HG03139 (cell line): ENCODE measurements around the gene CDC40.

Source experiments
- ATAC-seq: cut with Tn5 transposase; IDR thresholded peaks from one replicate; pipeline ENCODE4 v1.9.1; 2021; ENCODE audit not compliant: unreplicated experiment

The CDC40 gene

DNA sequence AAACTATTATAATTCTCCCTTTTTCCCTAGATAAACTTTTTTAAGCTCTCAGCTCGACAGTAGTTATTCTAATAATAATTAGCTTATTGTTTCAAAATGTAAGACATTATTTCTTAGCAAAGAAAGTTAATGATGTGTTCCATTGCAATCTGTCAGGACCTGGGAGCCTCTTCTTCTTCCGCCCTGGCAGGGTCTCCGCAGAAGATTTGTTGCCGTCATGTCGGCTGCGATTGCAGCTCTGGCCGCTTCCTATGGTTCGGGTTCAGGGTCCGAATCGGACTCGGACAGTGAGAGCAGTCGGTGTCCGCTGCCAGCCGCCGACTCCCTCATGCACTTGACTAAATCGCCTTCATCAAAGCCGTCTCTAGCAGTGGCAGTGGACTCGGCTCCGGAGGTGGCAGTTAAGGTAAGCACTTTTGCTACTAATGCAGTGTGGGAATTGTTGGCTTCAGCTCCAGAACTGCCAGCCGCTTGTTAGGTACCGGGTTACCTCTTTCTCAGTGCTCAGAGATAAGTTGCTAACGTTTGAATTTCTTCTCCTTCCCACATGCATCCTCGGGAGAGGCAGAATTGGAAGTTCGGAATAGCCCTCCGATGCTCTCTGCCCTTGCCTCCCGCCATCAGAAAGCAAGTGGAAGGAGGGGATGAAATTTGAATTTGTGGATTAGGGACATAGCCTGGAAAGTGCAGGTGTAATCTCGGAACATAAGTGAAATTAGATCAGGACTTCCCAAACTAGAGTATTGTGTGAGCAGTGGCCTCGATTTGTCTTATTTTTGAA lies at the start of gene CDC40:
Gene CDC40 (plus strand): TSS at position 200 of the 781 bp plus-strand sequence. CDS start 18 bp downstream, at position 218.
- peak; percentile 48 for ATAC-seq

- no peak for ATAC-seq
These were observed 42.0 kb upstream of the CDC40 start for GRCh38 chr6:110137924-110138887.

GRCh38 chr6:110139052-110139451 lies 41.2 kb upstream of the CDC40 start:
- ATAC-seq = no peak

DNA sequence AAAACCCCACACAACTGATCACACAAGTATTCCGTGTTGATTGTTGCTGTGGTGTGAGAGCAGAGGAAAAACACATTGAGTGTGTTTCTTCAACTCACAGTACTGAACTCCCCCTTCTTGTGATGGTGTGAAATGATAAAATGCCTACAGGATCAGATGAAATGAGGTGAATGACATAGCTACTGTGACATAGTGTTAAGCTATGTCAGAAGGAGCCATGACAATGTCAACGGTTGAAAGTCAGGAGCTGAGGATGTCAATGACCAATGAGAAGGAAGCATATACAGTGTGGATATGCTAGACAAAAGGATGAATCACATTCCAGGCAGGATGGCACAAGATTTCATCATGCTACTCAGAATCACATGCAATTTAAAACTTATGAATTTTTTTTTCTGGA lies 39.6 kb upstream of the CDC40 start:
- ATAC-seq = no peak

DNA sequence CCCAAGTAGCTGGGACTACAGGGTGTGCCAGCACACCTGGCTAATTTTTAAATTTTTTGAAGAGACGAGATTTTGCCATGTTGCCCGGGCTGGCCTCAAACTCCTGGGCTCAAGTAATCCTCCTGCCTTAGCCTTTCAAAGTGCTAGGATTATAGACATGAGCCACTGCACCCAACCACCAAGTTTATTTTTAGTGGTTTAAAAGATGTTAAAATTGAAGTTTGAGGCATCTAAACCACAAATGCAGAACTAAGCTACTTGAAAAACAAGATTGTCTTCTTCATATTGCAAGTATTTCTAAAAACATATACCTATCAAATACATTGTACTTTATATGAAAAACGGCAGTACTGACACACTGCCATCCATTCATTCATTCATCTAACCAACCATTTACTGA lies 32.4 kb upstream of the CDC40 start:
- no peak for ATAC-seq

- no peak for ATAC-seq
These were observed 21.7 kb upstream of the CDC40 start for GRCh38 chr6:110158479-110158878.

GRCh38 chr6:110170081-110170480 lies 10.1 kb upstream of the CDC40 start:
- ATAC-seq = no peak

- no peak for ATAC-seq
These were observed 6.6 kb upstream of the CDC40 start for GRCh38 chr6:110173506-110174132.

DNA sequence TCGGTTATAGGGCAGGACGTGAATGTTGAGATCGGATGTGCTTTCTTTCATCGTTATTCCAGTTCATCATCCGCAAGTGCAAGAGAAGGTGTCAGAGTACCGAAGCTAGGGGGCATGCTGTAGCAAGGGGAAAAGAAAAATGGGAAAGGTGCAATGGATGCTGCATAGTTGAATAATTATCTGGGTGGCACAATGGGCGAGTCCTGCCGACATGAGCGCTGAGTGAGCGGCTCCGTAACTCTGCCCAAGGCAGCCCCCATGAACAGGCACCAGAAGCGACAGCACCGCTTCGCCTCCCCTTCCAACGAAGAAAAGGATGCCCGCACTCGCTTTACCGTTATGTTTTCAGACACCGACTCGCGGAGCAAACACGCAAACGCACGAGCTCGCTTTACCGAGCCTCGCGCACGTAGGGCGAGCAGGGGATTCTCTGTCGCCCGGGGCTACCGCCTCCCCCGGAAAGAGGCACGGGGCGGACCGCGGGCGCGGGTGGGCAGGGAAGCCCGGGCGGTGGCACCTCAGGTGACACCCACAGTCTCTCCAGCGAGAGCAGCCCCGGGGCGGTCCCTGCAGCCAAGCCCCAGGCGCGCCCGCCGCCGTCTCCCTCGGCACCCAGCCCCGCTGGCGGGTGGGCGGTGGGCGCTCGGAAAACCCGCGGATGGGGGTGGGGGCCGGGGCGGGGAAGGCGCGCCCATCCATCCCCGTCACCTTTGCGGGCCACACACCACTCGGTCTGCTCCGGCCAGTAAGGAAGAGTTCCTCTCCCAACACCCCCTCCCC lies 1.4 kb upstream of the CDC40 start:
- ATAC-seq = no peak

DNA sequence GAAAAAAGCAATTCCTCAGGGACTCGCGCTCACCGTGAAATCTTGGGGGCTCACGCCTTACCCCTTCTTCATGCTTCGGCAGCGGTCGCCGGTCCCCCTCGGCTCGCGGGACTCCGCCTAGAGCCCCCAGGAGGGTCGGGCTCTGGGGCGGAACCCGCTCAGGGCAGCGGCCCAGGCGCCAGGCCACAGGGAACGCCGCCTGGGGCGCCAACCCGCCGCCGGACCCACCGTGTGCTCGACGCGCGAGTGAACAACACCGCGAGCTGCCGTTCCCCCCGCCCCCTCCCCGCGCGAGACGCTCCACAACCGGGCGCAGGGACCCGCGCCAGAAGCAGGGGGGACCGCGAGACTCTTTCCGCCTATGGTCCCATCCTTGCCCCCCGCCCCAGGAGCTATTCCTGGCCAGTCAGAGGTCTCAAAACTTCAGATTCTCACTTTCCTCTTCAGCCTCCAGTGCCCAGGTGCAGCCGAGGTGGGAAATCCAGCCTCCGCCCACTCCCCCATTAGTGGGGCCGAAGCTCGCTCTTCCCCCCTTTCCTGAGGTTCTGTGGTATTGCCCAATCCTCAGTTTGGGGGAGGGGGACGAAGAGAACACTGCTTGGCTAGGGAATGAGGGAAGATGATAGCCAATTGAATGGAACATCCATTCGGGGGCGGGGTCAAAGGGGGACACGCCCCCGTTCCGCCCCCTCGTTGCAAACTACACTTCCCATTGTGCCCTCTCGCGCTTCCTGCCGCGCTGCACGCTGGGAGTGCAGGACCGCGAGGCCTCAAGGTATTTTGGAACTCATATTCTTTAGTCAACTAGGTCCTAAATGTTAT lies 610 bp upstream of the CDC40 start, which contains the start of gene WASF1:
Gene WASF1 (minus strand): TSS at position 265 of the 822 bp plus-strand sequence. CDS start 52,069 bp downstream, outside the sequence.
- peak; percentile 83 for ATAC-seq

- ATAC-seq = no peak
These were observed 1.2 kb downstream of the CDC40 start for GRCh38 chr6:110181131-110182030.

GRCh38 chr6:110183292-110183885 lies 3.2 kb downstream of the CDC40 start:
- ATAC-seq = no peak

DNA sequence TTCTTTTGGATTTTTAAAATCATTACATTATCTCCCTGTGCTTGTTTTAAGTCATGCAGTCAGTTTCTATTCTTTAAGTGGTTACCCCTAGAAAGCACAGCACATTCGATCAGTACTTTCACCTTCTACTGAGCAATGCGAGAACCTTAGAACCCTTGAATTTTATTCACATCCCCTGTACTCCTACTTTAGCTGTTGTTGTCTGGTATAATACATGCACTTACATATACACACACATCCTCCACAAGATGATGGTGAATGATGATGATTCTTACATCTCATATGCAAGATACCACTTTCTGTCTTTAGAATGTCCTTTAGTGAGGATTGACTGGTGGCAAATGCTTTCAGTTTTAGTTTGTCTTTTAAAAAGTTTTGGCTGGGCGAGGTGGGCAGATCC lies 5.7 kb downstream of the CDC40 start:
- no peak for ATAC-seq

GRCh38 chr6:110188791-110189190 lies 8.6 kb downstream of the CDC40 start:
- ATAC-seq = no peak

GRCh38 chr6:110190726-110191125 lies 10.5 kb downstream of the CDC40 start:
- no peak for ATAC-seq

DNA sequence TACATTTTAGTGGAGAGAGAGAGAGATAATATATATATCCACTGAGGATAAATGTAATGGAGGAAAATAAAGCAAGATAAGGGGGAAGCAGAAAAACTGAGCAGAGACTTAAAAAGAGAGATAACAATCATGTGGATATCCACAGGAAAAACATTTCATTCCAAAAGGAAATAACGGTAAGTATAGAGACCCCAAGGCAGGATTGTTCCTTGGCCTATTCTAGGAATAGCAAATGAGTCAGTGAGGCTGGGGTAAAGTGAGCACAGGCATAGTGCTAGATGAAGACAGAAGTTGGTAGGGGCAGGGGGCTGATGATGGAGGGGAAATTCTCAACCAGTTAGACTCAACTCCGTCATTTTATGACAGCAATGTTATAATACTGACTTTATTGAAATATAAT lies 11.2 kb downstream of the CDC40 start:
- ATAC-seq = no peak

GRCh38 chr6:110195639-110196038 lies 15.4 kb downstream of the CDC40 start:
- no peak for ATAC-seq

DNA sequence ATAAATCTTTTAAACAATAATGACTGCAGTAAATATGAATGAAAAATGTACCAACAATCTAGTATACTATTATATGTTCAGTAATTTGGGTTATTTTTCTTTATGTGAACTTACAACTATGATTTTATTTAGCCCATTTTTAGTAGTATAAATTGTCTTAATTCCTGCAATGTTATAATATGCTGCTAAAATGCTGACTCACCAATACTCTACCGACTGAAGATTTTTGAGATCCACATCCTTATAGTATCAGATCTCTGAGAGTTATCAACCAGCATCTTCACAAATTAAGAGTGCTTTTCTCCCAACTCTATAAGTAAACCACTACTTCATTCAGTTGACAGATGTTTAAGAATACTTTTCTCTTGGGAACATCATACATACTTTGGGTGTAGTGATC lies 16.6 kb downstream of the CDC40 start:
- ATAC-seq = no peak
